NCI-H510A (cell line): ENCODE results near the gene ARHGAP19.

Experiments used
- DNase-seq: peaks from one replicate; lab custom pipeline; 2025; lab: John Stamatoyannopoulos, UW

ARHGAP19 gene

GRCh38 chr10:97228775-97229157, 63.7 kb downstream of the ARHGAP19 start:
- no peak for DNase-seq

- DNase-seq: no peak
Observed at GRCh38 chr10:97228130-97228774, 64.2 kb downstream of the ARHGAP19 start.

GRCh38 chr10:97226398-97226797, 66.0 kb downstream of the ARHGAP19 start:
- no peak for DNase-seq

- no peak for DNase-seq
Observed at GRCh38 chr10:97224483-97225435, 67.7 kb downstream of the ARHGAP19 start.

GRCh38 chr10:97222326-97222961, 70.0 kb downstream of the ARHGAP19 start:
- no peak for DNase-seq

- no peak for DNase-seq
Observed at GRCh38 chr10:97220355-97220754, 72.1 kb downstream of the ARHGAP19 start.

GRCh38 chr10:97217299-97217698, 75.1 kb downstream of the ARHGAP19 start:
- DNase-seq: no peak

GRCh38 chr10:97215619-97216260, 76.7 kb downstream of the ARHGAP19 start:
- no peak for DNase-seq

- no peak for DNase-seq
Observed at GRCh38 chr10:97213431-97213830, 79.0 kb downstream of the ARHGAP19 start.

- no peak for DNase-seq
Observed at GRCh38 chr10:97211229-97211628, 81.2 kb downstream of the ARHGAP19 start.

- DNase-seq: no peak
Observed at GRCh38 chr10:97210543-97210960, 81.9 kb downstream of the ARHGAP19 start.

- DNase-seq: no peak
Observed at GRCh38 chr10:97207756-97208346, 84.6 kb downstream of the ARHGAP19 start.

- DNase-seq: no peak
Observed at GRCh38 chr10:97207131-97207530, 85.3 kb downstream of the ARHGAP19 start.

GRCh38 chr10:97204826-97205679, 87.4 kb downstream of the ARHGAP19 start:
- no peak for DNase-seq

- DNase-seq: no peak
Observed at GRCh38 chr10:97203220-97203619, 89.2 kb downstream of the ARHGAP19 start.

- DNase-seq: no peak
Observed at GRCh38 chr10:97200616-97201015, 91.8 kb downstream of the ARHGAP19 start.

- DNase-seq: no peak
Observed at GRCh38 chr10:97199152-97199551, 93.3 kb downstream of the ARHGAP19 start.

GRCh38 chr10:97197030-97197500, 95.4 kb downstream of the ARHGAP19 start:
- no peak for DNase-seq

GRCh38 chr10:97196223-97197029, 96.0 kb downstream of the ARHGAP19 start:
- DNase-seq: peak; percentile 84

- DNase-seq: no peak
Observed at GRCh38 chr10:97195706-97196222, 96.7 kb downstream of the ARHGAP19 start.
